Amygdala (tissue), 56 donors: ENCODE data around the gene CXCR4.

Source experiments
- DNase-seq, 56 donors: peaks; one replicate each; lab custom pipeline; 2025; lab: John Stamatoyannopoulos, UW

The CXCR4 gene

DNA sequence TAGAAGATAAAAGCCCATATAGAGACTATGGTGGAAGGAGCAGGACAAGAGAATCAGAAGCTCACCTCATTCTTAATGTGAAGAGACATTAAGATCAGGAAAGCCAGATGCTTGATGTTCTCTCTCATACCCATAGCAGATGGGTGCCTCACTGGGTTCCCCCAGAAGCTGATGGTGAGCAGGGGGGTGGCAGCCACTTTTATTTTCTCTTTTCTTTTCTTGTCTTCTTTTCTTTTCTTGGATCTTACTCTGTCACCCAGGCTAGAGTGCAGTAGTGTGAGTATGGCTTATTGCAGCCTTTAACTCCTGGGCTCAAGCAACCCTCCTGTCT is 14.8 kb upstream of the CXCR4 start:
- no peak for DNase-seq

DNA sequence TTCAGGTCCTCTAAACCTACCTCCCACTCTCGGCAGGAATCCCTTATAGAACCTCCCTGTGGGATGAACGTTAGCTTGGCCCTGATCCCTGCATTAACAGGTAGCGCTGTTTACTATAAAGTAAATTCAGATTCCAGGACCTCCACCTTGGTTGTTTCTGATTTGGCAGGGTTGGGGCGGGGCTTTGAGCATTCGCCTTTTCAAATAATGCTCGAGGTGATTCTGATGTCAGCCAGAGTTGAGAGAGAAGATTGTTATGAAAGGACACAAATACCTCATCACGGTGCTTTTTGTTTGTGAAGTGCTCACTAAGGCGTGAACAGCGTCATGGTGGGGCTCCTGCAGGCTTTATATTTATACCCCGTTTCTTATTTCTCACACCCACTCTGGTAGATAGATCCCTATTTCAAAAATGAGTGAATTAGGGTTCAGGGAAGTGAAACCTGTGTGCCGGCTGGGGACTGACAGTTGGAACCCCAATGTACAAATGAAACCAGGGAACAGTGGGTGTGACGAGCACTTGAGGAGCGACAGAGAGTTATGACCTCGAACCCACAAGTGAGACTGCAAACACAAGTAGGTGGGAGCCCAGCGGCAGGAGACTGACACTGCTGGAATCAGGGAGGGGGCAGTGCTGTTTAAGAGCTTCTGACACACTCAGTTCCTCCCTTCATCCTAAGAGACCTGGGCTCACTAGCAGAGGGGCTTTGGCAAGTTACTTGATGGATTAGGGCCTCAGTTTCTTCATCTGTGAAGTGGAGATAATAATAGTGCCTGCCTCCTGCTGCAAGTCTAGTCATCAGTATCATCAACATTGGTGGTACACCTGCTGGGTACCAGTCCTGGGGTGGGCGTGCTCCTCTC is 14.2 kb upstream of the CXCR4 start:
- DNase-seq, result peak in 1 of 56 donors; percentile 11

DNA sequence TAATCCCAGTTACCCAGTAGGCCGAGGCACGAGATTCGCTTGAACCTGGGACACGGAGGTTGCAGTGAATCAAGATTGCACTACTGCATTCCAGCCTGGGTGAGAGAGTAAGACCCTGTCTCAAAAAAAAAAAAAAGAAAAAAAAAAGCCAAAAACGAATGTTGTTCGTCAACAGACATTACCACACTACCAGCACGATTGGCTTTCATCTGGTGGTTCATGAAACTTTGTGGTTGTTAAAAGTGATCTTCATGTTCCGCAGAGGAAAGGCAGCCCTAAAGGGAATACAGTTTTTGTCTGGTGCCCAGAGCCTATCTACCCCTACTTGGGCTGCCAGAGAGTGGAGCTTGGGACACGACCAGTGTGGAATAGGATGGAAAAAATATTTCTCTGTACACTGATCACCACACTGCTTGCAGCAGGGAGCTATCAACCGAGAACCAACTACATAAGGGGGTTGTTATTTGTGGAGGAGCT is 13.6 kb upstream of the CXCR4 start:
- DNase-seq, result no peak

DNA sequence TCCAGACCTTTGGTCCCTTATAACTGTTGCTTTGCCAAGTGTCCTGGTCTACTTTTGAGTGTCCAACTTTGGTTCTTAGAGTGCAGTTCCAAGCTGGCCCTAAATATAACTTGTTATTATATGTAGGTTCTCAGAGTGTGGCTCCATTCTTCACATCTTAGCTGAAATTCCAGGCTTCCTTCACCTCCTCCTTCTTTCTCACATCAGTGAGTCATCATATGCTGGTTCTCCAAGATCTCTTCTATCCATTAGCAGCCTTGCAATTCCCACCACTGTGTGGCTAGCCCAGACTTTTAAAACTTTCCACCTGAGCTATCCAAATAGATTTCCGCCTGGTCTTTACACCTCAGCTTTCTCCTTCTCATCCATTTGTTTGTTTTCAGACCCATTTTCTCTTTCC is 12.6 kb upstream of the CXCR4 start:
- DNase-seq, result no peak

DNA sequence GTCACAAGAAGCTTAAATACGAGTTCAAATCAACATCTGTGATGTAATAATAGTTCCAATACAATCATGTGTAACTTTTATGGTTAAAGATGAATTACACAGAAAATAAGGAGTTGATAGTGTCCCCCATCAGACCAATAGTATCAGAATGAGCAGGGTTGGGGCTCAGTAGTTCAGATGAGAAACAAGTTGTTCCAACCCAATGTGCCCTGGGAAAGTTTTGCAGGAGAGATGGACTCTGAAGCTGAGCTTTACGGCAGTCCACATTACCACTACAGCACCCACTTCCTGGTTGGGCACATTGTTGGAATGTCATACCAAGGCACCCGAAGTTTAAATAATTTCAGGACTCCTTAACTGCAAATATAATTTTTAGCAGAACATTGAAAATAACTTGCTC is 12.1 kb upstream of the CXCR4 start:
- DNase-seq, result no peak

DNA sequence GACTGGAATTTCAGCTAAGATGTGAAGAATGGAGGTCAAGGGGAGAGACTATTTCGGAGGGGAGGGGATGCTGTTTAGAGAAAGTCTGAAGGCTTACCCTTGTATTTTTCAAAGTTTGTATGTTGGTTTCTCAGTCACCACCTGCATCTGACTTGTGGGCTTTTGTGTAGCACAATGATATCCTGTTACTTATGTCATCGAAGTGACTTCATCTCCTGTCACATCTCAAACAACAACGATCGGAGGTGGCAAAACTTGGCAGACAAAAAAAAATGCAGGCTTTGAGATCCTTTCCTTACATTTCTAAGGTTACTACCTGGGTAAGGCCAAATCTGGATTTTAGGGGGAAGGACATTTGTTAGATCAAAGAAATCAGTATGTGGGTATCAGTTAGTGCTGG is 11.7 kb upstream of the CXCR4 start:
- no peak for DNase-seq

DNA sequence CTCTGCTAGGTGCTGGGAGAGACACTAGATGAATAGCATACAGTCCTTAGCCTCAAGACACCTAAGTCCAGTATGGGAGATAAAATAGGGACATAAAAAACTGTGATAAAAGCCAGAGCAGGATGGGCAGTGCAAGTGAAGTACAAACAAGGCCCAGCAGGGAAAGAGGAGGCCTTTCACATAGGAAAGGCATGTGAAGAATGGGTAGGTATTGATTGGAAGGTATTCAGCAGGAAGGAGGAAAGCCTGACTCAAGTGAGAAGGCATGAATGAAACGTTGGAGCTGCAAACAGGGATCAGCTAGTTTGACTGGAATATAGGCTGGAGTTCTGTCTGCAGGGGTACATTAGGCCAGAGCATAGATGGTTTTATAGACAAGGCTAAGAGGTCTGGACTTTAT is 11.0 kb upstream of the CXCR4 start:
- no peak for DNase-seq

DNA sequence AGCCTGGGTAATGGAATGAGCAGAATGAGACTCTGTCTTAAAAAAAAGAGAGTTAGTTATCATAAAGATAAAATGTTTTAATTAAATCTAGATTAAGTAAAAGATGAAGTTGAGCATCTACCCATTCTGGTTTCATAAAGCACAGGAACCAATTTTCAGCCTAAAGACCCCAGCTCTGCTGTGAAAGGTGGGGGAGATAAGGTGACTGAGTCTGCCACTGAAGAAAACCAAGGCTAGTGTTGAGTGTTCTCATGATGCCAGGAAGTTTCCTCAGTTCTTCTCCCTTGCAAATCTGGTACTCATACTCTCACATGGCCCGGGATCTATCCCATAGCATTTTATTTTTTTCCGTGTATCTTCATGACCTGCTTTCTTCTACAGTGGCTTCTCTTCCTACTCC is 10.4 kb upstream of the CXCR4 start:
- no peak for DNase-seq

DNA sequence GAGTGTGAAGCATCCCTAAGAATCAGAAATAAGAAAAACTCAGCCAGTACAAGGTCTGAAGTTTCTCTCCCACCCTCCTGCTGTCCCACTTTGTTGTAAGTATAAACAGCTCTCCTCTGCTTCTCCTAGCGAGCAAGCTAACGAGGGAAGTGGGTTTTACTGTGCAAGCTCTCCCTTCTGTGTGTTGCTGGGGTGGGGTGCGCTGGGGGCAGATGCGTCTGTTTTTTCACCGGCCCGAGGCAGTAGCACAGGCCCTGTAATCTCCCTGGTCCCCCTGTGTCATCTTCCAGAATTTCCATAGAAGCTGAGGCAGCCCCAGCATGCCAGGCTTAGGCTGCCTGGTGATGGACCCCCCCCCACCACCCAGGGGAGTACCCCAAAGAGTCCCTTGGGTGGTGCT is 9.4 kb upstream of the CXCR4 start:
- DNase-seq, result no peak

DNA sequence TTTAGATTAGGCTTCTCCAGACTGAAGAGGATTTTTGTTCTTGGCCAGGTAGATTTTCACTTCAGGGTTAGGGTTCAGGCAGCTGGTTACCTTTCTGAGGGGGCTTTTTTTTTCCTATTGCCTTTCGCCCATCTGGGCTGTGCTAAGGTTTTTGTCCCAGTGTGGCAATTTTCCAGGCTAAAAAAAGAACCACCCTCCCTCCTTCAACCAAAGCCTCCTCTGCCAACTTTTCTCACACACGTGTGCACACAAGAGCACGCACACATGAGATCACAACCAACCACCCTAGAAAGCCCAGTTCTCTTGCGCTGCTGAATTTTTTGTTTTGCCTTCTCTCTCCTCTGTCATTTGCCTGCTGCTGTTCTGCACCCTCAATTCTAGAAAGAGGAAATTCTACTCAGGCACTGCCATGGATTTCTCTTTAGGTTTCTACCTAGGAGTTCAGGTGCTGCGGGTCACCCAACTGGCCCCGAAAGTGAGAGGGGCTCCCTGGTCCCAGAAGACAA is 8.5 kb upstream of the CXCR4 start:
- no peak for DNase-seq

DNA sequence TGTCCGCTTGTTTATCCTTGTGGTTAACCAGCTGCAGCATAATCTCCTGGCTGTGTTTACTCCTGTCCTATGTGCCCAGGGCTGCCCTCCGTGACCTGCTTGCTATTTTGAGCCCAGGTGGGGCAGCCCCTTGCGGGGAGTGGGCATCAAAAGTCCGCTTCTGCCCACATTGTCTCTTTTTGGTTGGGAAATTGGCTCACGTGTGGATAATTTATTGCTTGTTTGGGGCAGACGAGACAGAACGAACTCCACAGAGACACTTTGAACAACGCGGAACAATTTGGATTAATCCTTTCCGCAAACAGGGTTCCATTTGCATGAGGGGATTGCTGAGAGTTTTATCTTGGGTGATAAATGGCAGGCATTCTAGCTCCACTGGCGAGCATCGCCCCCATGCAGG is 8.1 kb upstream of the CXCR4 start:
- no peak for DNase-seq

DNA sequence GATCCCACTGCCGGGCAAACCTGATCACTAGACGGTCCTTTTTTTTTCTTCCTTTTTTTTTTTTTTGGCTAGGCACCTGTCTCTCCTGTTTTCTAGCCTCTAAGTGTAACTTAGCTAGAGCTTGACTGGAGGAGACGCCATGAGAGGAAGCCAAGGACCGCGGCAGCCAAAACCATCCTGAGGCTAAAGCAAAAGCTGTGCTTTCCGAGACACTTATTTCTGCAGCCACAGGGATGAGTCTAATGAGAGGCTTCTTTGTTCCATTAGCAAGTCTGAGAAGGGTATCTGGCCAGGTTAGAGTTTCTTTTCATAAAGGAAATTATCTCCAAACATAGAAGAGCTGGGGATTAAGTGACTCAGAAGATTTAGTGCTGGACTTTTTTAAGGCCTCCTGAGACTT is 7.3 kb upstream of the CXCR4 start:
- DNase-seq, result no peak

DNA sequence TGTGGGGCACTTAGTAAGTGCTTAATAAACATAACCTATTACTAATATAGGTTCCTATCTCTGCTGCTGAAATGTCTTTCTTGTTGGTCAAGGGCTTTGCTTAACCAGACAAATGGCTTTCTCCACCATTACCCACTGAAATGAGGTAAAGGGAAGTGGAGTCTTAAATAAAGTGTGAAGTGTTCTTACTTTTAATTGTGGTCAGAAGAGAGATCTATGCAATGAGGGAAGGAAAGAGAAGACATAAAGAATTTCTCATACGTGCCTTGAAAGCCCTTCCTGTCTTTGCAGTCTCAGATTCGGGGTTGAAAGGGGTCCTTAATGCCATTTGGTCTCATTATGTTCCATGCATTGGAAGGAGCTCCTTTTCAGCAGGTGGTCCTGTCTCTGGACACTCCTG is 6.9 kb upstream of the CXCR4 start:
- DNase-seq, result no peak

DNA sequence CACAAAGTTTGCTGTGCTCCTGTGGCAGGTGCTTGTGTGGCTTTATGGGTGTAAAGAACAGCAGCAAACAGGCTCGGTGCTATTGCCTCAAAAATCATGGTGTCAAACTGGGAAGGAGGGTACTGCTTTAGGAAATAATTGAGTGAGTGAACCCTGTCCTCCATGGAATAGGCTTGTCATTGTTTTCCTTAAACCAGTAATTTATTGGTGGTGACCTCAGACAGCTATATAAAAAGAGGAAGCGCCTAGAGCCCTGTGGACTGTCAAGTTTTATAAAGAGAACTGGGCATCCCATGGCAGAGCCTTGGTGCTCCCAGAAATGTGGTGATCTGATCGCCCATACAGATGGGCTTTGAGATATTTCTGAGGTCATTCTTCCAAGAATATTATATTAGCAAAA is 4.7 kb upstream of the CXCR4 start:
- DNase-seq, result no peak

DNA sequence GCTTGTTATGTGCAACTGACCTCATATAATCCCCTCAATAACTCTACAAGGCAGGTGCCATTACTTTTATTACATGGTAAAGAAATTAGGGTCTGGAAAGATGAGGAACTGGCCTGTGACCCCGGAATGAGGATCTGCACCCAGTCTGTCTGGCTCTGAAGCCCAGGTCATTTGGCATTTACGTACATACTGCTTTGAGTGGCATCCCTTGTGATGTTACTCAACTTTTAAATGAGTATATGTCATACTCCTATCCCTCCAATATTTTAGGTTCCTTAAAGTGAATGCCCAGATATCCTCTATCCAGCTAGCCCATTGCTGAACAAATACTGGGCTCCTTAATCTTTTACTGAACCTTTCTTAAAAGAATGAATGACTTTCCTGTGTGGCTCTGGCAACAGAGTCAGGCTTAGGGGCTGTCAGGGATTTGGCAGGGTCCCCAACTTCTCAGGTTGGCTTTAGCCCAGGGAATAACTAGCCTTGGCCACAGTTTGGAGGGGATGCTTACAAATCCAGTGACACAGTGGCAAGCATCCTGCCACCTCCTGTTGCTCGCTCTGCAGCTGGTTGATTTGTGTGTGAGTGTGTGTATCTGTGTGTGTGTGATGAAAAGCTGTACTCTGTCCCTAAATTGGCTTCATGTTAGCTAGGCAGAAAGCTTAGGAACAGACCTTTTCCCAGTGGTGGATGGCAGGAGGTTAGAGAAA is 3.4 kb upstream of the CXCR4 start:
- peak in 24 of 56 donors; percentile 5 to 65 (median 20) for DNase-seq

DNA sequence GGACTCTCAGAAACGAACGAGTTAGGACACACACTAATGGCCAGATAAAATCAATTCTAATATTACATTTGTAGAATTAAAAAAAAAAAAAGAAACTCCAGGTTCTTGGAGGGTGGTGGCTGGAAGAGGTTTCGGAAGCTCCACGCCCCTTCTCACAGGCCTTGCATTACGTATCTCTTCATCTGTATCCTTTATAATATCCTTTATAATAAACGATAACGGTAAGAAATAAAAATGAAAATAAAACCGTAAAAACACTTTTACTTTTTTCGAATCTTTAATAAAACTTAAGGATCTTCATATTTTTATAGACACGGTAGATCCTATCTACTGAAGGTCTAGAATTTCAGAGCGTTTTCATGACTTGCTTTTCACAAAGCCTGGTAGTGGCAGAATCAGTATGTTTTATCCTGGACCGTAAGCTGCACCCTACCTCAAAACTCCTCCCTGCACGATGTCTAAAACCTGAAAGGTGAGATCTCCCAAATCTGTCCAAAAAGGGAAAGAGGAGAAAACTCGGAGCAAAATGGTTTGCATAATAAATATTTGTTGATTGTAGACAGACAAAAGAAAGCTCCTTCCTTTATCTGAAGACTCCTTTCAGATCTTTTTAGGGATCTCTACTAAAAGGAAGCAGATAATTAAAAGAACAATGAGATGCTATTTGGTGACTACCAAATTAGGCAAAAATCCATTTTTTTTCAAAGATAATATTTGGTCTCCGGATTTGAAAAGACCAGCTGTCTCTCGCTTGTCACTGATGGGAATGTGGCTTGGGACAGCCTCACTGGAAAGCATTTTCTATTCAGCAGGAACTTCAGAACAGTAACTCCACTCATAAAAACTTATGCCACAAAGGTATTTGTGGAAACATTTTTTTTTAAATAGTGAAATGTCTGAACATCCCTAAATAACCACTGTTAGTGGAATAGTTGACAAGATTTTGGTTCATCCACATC is 2.0 kb upstream of the CXCR4 start:
- DNase-seq, result no peak

DNA sequence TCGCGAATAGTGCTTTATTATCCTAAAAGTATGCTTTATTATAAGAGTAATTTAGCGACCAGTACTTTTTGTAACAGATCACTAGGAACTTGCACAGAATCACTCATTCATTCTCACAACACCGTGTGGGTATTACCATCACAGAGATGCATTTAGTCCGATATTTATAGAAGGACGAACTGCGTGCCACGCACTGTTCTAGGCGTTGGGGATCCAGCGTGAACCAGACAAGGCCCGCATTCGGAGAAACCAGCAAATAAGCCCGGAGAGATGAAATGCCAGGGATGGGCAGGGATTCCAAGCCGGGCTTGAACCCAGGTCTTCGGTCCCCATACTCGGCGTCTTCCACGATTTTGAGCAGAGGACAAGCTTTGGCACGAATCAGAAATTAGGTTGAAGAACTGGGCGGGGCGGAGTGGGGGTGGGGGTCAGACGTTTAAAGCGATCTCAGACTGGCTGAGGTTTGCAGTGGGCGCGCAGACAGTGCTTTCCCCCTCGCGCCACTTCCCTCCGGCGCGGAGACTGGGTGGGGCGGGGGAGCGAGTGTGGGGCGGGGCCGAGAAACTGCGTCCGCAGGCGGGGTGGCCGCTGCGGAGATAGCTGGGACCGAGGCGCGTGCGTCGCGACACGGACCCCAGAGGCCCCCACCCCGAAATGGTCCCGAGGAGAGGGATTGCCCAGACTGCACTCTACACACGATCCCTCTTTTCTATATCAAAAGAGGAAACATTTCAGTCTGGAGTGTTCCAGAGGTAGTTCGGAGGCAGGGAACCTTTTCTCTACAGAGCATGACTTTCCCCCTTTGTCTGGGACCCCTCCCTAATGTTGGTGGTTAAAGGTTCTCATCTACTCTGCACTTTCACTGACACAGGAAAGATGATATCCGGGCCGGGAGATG is 1.1 kb upstream of the CXCR4 start:
- DNase-seq, result peak in 18 of 56 donors; percentile 8 to 50 (median 24)

DNA sequence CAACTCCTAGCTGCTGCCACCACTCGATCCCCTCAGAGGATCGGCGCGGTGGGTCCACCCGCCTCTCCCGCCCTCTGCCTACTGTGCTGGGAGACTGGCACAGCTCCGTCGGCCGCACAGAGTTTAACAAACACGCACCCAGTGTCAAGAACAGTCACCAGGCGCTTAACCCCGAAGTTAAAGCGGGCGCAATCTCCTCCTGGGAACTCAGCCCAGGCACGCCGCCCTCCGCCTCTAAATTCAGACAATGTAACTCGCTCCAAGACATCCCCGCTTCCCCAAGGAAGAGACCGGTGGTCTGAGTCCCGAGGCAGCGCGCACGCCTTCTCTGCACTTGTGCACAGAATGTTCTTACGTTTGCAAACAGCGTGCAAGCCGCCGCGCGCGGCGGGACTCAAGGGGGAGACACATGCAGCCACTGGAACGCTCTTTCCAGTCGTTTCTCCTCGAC is 533 bp downstream of the CXCR4 start:
- peak in 34 of 56 donors; percentile 13 to 61 (median 42) for DNase-seq

DNA sequence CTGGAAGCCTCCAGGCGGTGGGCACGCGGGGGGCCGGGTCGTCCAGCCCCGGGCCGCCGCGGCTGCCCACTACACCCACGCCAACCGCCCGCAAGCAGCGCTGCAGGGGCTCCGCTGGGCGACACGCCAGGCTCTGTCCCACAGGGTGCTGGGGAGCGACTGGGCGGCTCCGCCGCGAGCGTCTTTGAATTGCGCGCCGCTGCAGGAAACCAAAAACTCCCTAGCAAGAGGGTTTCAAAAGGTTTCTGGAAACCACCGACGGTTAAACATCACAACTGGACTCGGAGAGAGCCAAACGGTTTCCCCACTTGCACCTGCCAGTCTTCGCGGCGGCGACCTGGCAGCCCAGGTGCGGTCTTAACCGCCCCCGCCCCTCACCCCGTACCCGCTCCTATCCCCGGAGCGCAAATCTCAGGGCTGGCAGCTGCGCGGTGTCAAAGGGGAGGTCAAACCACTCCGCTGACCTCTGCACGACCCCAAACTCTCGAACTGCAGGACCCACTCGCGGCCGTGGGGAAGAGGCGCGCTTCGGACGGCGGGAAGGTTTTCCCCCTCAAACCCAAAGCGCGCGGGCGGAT is 1.0 kb downstream of the CXCR4 start:
- DNase-seq, result peak in 5 of 56 donors; percentile 12 to 30 (median 22)
